MG63 (cell line): ENCODE measurements around the gene SHROOM3. TPM values are rescaled to one million over a fixed set of nuclear protein-coding genes. Genes with fewer than 3 reads are reported as not detected.
"Not testable (repeated sequence)": the region's sequence is repeated elsewhere in the genome, so short reads cannot be mapped to it uniquely, and the experiment has no call there.

Experiments used
- DNase-seq: peaks from one replicate; pipeline ENCODE4 v3.0.0-alpha.2; 2020
- H3K27me3 ChIP-seq: fragments of 250-450 bp; sonication (Bioruptor Pico); 2 replicates; pipeline ENCODE4 v1.5.1; 2020; ENCODE audit warnings: mild to moderate bottlenecking, moderate library complexity
- H3K36me3 ChIP-seq: fragments of 250-450 bp; sonication (Bioruptor Pico); 2 replicates; pipeline ENCODE4 v1.5.1; 2020; ENCODE audit warnings: mild to moderate bottlenecking, moderate library complexity
- H3K4me3 ChIP-seq: fragments of 250-450 bp; sonication (Bioruptor Pico); 2 replicates; pipeline ENCODE4 v1.5.1; 2020; ENCODE audit warnings: mild to moderate bottlenecking, moderate library complexity
- H3K9me3 ChIP-seq: fragments of 250-450 bp; sonication (Bioruptor Pico); 2 replicates; pipeline ENCODE4 v1.5.1; 2020; ENCODE audit warnings: mild to moderate bottlenecking, moderate library complexity
- total RNA-seq: library from RNA; depleted of rRNA; stranded (reverse); fragments of >200 nt; shearing (Covaris generic); gene quantifications from 2 replicates; pipeline ENCODE4 v1.2.3, GENCODE V29; 2014; ENCODE audit warnings: low replicate concordance

The SHROOM3 gene
- total RNA-seq, 1 experiment from 2014 or later = 10.0 TPM

DNA sequence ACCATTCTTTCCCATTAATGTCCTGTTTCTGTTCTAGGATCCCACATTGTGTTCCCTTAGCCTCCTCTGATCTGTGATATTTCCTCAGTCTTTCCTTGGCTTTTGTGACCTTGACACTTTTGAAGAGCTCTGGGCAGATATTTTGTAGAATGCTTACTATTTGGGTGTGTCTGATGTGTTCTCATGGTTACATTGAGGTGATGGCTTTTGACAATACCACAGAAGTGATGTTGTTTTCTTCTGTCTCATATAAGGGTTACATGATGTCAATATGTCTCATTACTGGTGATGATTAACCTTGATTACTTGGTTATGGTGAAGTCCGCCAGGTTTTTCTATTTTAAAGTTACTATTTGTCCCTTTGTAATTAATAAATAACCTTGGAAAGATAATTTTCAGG lies 279.2 kb downstream of the SHROOM3 start:
- Histone ChIP-seq H3K36me3 (peaks cover 5% of the 10 kb centered on the region; the same call in 1 of the 2 replicates), H3K27me3 (no peaks in the 10 kb centered on the region), H3K4me3 (no peak overlapping the region), H3K9me3 (no peaks in the 10 kb centered on the region)
- no peak for DNase-seq

DNA sequence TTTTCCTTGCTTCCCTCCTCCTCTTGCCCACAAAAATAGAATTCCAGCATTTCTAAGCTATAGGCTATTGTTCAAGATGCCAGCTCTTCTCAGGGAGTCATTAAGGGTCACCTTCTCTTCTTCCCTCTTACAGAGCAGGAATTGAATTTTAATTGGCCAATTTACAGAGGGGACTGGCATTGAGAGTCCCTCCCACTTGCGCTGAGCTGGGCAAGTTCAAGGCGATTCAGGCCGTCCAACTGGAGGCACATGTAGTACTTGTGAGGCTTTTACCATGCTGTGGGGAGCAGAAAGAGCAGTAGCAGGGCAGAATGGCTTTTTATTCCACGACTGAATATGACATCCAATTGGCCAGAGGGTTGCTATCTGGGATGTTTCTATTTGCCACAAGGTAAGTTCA lies 281.0 kb downstream of the SHROOM3 start:
- no peaks in the 10 kb centered on the region for H3K36me3 ChIP-seq
- H3K27me3 ChIP-seq = no peaks in the 10 kb centered on the region
- DNase-seq = no peak
- H3K9me3 ChIP-seq = no peaks in the 10 kb centered on the region
- H3K4me3 ChIP-seq = no peak overlapping the region

DNA sequence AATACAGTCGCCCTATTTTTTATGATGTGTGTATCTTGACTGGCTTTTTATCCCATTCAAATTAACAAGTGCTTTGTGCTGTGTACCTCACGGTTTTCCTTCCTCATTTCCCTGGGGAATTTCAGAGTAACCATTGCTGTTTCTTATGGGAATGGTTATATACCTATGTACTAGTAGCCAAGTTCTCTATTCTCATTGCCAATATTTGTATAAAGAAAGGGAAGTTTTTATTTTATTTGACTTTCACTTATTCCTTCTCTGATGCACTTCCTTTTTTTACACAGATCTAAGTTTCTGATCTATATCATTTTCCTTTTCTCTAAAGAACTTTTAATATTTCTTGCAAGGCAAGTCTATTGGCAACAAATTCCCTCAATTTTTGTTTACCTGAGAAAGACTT lies 281.6 kb downstream of the SHROOM3 start:
- Histone ChIP-seq H3K4me3 (no peak overlapping the region), H3K36me3 (no peaks in the 10 kb centered on the region), H3K27me3 (no peaks in the 10 kb centered on the region), H3K9me3 (no peaks in the 10 kb centered on the region)
- DNase-seq = no peak

- Histone ChIP-seq H3K27me3 (no peaks in the 10 kb centered on the region), H3K36me3 (no peaks in the 10 kb centered on the region), H3K9me3 (no peaks in the 10 kb centered on the region), H3K4me3 (no peak overlapping the region)
- DNase-seq = no peak
These were observed 282.4 kb downstream of the SHROOM3 start for GRCh38 chr4:76717431-76717830.

- Histone ChIP-seq H3K27me3 (no peaks in the 10 kb centered on the region), H3K4me3 (no peak overlapping the region), H3K9me3 (no peaks in the 10 kb centered on the region), H3K36me3 (no peaks in the 10 kb centered on the region)
- DNase-seq = no peak
These were observed 283.0 kb downstream of the SHROOM3 start for GRCh38 chr4:76718021-76718420.

DNA sequence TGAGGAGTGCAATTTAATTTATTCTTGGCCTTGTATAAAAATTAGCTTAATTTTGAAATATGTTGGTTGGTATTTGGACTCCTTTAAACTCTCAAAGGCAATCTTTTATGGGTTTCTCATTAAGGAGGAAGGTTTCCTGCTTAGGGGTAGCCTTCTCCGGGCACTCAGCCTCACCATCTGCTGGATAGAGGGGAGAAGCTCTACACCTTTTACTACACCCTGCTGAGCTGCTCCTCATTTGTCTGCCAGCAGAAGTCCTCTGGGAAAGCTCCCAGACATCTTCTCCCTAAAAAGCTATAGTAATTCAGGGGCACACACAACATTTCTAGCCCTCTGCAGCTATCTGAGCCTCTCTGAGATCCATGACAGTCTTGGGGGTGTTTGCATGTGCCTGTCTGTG lies 283.8 kb downstream of the SHROOM3 start:
- Histone ChIP-seq H3K36me3 (no peaks in the 10 kb centered on the region), H3K4me3 (no peak overlapping the region), H3K9me3 (no peaks in the 10 kb centered on the region), H3K27me3 (no peaks in the 10 kb centered on the region)
- DNase-seq = no peak

DNA sequence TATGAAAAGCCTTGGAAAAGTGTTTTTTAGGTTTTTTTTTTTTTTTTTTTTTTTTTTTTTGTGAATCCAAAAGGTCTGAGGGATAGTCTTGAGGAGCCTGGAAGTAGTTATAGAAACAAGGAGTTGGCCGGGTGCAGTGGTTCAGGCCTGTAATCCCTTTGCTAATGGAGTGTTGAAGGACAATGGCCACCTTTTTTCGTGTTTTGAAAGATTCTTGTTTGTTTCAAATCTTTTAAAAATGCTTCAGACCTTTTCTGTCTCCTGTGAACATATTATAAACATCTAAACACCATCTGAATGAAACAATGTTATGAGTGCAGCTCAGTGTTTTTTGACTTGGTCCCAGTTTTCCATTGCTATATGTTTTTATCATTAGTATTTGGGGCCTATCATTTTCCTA lies 285.1 kb downstream of the SHROOM3 start:
- Histone ChIP-seq H3K4me3 (no peak overlapping the region), H3K27me3 (no peaks in the 10 kb centered on the region), H3K36me3 (no peaks in the 10 kb centered on the region), H3K9me3 (no peaks in the 10 kb centered on the region)
- no peak for DNase-seq

DNA sequence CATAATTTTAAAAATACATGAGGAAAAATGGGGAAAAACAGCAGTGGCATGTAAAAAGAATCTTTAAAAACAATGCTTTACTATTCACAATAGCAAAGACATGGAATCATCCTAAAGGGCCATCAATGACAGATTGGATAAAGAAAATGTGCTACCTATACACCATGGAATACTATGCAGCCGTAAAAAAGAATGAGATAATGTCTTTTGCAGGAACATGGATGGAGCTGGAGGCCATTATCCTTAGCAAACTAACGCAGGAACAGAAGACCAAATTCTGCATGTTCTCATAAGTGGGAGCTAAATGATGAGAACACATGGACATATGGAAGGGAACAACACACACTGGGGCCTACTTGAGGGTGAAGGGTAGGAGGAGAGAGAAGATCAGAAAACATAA lies 287.1 kb downstream of the SHROOM3 start:
- H3K36me3 ChIP-seq = not testable (repeated sequence)

DNA sequence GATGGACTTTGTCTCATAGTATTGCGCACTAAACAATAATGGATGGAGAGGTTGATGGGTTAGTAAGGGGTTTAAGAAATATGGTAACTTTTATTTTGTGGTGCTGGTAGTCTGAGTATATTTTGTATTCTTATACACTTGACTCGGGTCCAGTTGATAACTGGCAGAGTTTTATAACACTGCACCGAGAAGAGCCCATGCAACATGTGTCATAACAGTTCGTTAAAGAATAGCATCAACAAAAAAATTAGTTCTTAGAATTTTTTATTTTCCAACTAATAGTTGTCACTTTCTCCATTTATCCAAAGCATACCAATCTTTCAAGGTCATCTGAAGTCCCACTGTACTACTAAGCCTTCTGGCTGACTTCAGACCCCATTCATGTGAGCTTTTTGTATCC lies 287.8 kb downstream of the SHROOM3 start:
- no peaks in the 10 kb centered on the region for H3K9me3 ChIP-seq
- H3K4me3 ChIP-seq = no peak overlapping the region
- no peaks in the 10 kb centered on the region for H3K36me3 ChIP-seq
- H3K27me3 ChIP-seq = no peaks in the 10 kb centered on the region
- no peak for DNase-seq

More for the DNA sequence above, 287.1 kb downstream of the SHROOM3 start:
- not testable (repeated sequence) for H3K9me3 ChIP-seq, H3K27me3 ChIP-seq, DNase-seq, H3K4me3 ChIP-seq

- Histone ChIP-seq H3K27me3 (no peaks in the 10 kb centered on the region), H3K4me3 (no peak overlapping the region), H3K9me3 (no peaks in the 10 kb centered on the region), H3K36me3 (no peaks in the 10 kb centered on the region)
- no peak for DNase-seq
These were observed 288.3 kb downstream of the SHROOM3 start for GRCh38 chr4:76723373-76723772.

GRCh38 chr4:76723924-76724323 lies 288.9 kb downstream of the SHROOM3 start:
- H3K9me3 ChIP-seq = no peaks in the 10 kb centered on the region
- no peak overlapping the region for H3K4me3 ChIP-seq

DNA sequence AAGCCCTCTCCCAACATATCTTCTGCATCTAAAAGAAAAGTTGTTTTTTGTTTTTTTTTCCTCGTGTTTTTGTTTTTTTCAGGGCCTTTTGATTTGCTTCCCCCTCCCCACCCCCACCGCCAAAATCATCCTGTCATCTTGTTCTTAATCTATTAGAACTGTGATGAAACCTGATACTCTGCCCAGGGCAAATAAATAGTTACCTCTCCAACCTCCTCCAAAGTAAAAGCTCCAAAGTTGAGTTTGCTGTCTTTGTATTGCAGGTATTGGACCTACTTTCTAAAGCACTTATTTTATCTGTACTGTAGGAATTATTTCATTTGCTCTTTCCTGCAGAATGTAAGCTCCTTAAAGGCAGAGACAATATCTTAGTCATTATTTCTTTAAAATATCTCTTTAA lies 290.0 kb downstream of the SHROOM3 start:
- no peaks in the 10 kb centered on the region for H3K9me3 ChIP-seq
- DNase-seq = no peak
- no peaks in the 10 kb centered on the region for H3K27me3 ChIP-seq
- H3K4me3 ChIP-seq = no peak overlapping the region
- no peaks in the 10 kb centered on the region for H3K36me3 ChIP-seq

More at GRCh38 chr4:76723924-76724323, 288.9 kb downstream of the SHROOM3 start:
- no peaks in the 10 kb centered on the region for H3K36me3 ChIP-seq
- DNase-seq = peak; percentile 20
- no peaks in the 10 kb centered on the region for H3K27me3 ChIP-seq

- no peak for DNase-seq
- no peaks in the 10 kb centered on the region for H3K9me3 ChIP-seq
These were observed 291.1 kb downstream of the SHROOM3 start for GRCh38 chr4:76726176-76726575.

DNA sequence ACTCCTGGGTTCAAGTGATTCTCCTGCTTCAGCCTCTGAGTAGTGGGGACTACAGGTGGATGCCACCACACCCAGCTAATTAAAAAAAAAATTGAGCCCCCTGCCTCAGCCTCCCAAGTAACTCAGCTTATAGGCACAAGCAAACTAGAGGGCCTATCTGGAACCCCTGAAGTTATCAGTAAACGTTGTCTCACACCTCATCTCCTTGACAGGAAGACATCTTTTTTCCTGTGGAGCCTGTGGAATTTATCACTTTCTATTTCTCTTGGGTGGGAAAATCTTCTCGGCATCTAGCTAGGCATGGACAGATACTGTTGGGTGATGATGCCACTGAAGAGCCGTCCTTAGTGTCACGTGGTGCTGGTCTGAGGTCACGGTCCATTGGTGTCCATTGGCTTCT lies 291.6 kb downstream of the SHROOM3 start:
- Histone ChIP-seq H3K9me3 (no peaks in the 10 kb centered on the region), H3K4me3 (no peak overlapping the region), H3K36me3 (0 out of 2 replicates have a peak, but pooled peaks cover 2% of the 10 kb centered on the region), H3K27me3 (no peaks in the 10 kb centered on the region)
- no peak for DNase-seq

More at GRCh38 chr4:76726176-76726575, 291.1 kb downstream of the SHROOM3 start:
- H3K27me3 ChIP-seq = no peaks in the 10 kb centered on the region
- H3K36me3 ChIP-seq = 0 out of 2 replicates have a peak, but pooled peaks cover under 1% of the 10 kb centered on the region
- H3K4me3 ChIP-seq = no peak overlapping the region

DNA sequence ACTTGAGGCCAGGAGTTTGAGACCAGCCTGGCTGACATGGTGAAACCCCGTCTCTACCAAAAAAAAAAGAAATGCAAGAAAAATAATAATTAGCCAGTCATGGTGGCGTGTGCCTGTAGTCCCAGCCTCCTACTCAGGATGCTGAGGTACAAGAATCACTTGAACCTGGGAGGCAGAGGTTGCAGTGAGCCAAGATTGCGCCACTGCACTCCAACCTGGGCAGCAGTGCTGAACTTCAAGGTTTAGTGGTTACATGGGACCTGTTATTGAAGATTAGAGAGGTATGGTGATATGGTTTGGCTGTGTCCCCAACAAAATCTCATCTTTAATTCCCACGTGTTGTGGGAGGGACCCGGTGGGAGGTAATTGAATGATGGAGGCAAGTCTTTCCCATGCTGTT lies 292.9 kb downstream of the SHROOM3 start:
- not testable (repeated sequence) for H3K4me3 ChIP-seq, H3K27me3 ChIP-seq

DNA sequence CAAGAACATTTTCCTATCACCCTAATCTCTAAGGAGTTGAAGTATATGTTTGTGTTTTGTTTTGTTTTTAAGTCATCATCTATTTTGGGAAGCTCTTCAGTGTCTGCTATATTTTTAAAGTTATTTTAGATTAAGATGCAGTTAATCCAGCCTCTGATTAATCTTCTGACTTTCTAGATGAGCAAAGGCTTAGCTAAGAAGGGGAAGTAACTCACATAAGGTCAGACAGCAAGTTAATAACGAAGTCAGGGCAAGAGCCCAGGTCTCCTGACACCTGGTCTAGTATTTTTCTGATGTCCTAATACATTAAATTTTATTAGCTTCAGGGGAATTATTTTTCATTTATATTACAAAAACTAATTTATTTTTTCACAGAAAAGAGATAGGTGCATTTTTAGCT lies 294.4 kb downstream of the SHROOM3 start:
- DNase-seq = no peak
- Histone ChIP-seq H3K9me3 (no peaks in the 10 kb centered on the region), H3K27me3 (no peaks in the 10 kb centered on the region), H3K4me3 (no peak overlapping the region), H3K36me3 (0 out of 2 replicates have a peak, but pooled peaks cover 2% of the 10 kb centered on the region)

More for the DNA sequence above, 292.9 kb downstream of the SHROOM3 start:
- DNase-seq, H3K36me3 ChIP-seq, H3K9me3 ChIP-seq: not testable (repeated sequence)

- H3K36me3 ChIP-seq = 0 out of 2 replicates have a peak, but pooled peaks cover 2% of the 10 kb centered on the region
- no peak overlapping the region for H3K4me3 ChIP-seq
- H3K9me3 ChIP-seq = no peaks in the 10 kb centered on the region
- no peaks in the 10 kb centered on the region for H3K27me3 ChIP-seq
- no peak for DNase-seq
These were observed 295.0 kb downstream of the SHROOM3 start for GRCh38 chr4:76729980-76730379.

- no peaks in the 10 kb centered on the region for H3K9me3 ChIP-seq
- 0 out of 2 replicates have a peak, but pooled peaks cover 2% of the 10 kb centered on the region for H3K36me3 ChIP-seq
- no peaks in the 10 kb centered on the region for H3K27me3 ChIP-seq
- no peak overlapping the region for H3K4me3 ChIP-seq
- DNase-seq = no peak
These were observed 297.2 kb downstream of the SHROOM3 start for GRCh38 chr4:76732246-76732645.
